CD14-positive monocyte (primary cell): Measurements from ENCODE around the gene EPHA6. TPM values are rescaled to one million over a fixed set of nuclear protein-coding genes. Genes with fewer than 3 reads are reported as not detected.

Source experiments
- DNase-seq, 3 donors: peaks; one replicate each; pipeline ENCODE4 v3.0.0-alpha.2; 2011 to 2022
- H2AFZ ChIP-seq: 2 replicates; pipeline ENCODE4 v1.6.0; 2012; ENCODE audit warnings: mild to moderate bottlenecking, low read depth, low read length, inconsistent platforms; ENCODE audit not compliant: insufficient read depth, poor library complexity, severe bottlenecking
- H3K27ac ChIP-seq, 2 donors: 1 replicate in 1 of 2; 2 replicates in 1 of 2; pipeline ENCODE4 v1.5.1; 2012 to 2013; ENCODE audit warnings: low read length in 2 of 2, control low read depth in 1 of 2, inconsistent platforms in 1 of 2, low read depth in 1 of 2, mild to moderate bottlenecking in 1 of 2
- H3K27me3 ChIP-seq, 2 donors: one replicate each; pipeline versions ENCODE4 v1.6.0 to v1.6.1; 2011 to 2013; ENCODE audit warnings: low read length in 2 of 2; ENCODE audit not compliant: control insufficient read depth in 2 of 2, insufficient read depth in 2 of 2
- H3K36me3 ChIP-seq, 2 donors: replicated peaks in 1 of 2; 1 replicate in 1 of 2; 2 replicates in 1 of 2; pipeline versions ENCODE4 v1.5.1 to v1.6.1; 2012 to 2013; ENCODE audit warnings: low read length in 2 of 2, control low read depth in 1 of 2, inconsistent platforms in 1 of 2, mild to moderate bottlenecking in 1 of 2; ENCODE audit not compliant: insufficient read depth in 2 of 2, control insufficient read depth in 1 of 2
- H3K4me1 ChIP-seq, 2 donors: 1 replicate in 1 of 2; 2 replicates in 1 of 2; pipeline versions ENCODE4 v1.5.1 to v1.6.1; 2012 to 2013; ENCODE audit warnings: low read length in 2 of 2, control low read depth in 1 of 2, inconsistent platforms in 1 of 2, mild to moderate bottlenecking in 1 of 2, moderate library complexity in 1 of 2; ENCODE audit not compliant: insufficient read depth in 2 of 2, control insufficient read depth in 1 of 2
- H3K4me2 ChIP-seq: replicated peaks from 2 replicates; pipeline ENCODE3; 2012; ENCODE audit warnings: low read length, moderate library complexity, mild to moderate bottlenecking; ENCODE audit not compliant: poor library complexity, severe bottlenecking; ENCODE audit errors: extremely low read depth
- H3K4me3 ChIP-seq, 3 experiments: fragments of 200-600 bp in 1 of 3; sonication (generic) in 1 of 3; replicated peaks in 1 of 3; 1 replicate in 2 of 3; 2 replicates in 1 of 3; pipeline ENCODE4 v1.5.1; 2011 to 2013; ENCODE audit warnings: low read length in 3 of 3, mild to moderate bottlenecking in 3 of 3, control low read depth in 2 of 3, low read depth in 2 of 3, inconsistent platforms in 1 of 3, moderate library complexity in 1 of 3
- H3K79me2 ChIP-seq: 2 replicates; pipeline ENCODE4 v1.6.0; 2012; ENCODE audit warnings: mild to moderate bottlenecking, control low read depth, inconsistent platforms, low read length, moderate library complexity; ENCODE audit not compliant: insufficient read depth
- H3K9ac ChIP-seq: 2 replicates; pipeline ENCODE4 v1.6.0; 2017; ENCODE audit warnings: low read length, mild to moderate bottlenecking; ENCODE audit not compliant: insufficient read depth, poor library complexity, severe bottlenecking
- H3K9me3 ChIP-seq, 2 donors: replicated peaks in 1 of 2; 1 replicate in 1 of 2; 2 replicates in 1 of 2; pipeline versions ENCODE4 v1.5.1 to v1.6.1; 2012 to 2013; ENCODE audit warnings: low read length in 2 of 2, control low read depth in 1 of 2; ENCODE audit not compliant: control insufficient read depth in 1 of 2, insufficient read depth in 1 of 2
- H4K20me1 ChIP-seq: 2 replicates; pipeline ENCODE4 v1.6.0; 2012; ENCODE audit warnings: mild to moderate bottlenecking, low read length, control low read depth, moderate library complexity; ENCODE audit not compliant: insufficient read depth
- H3K27ac Mint-ChIP-seq, 7 donors: one replicate each; pipeline ENCODE4 v1.8.0; 2020; ENCODE audit warnings: mild to moderate bottlenecking in 7 of 7, mixed read lengths in 7 of 7, moderate library complexity in 6 of 7, inconsistent platforms in 2 of 7
- H3K27me3 Mint-ChIP-seq, 3 donors: one replicate each; pipeline ENCODE4 v1.8.0; 2021 to 2022; ENCODE audit warnings: low read depth in 3 of 3, mild to moderate bottlenecking in 3 of 3, mixed read lengths in 3 of 3, moderate library complexity in 3 of 3, inconsistent platforms in 1 of 3
- H3K36me3 Mint-ChIP-seq, 2 donors: one replicate each; pipeline ENCODE4 v1.8.0; 2020; ENCODE audit warnings: mixed read lengths in 2 of 2, inconsistent platforms in 1 of 2, mild to moderate bottlenecking in 1 of 2
- H3K4me1 Mint-ChIP-seq: one replicate; pipeline ENCODE4 v1.8.0; 2020; ENCODE audit warnings: mild to moderate bottlenecking, mixed read lengths
- H3K4me3 Mint-ChIP-seq, 2 donors: one replicate each; pipeline ENCODE4 v1.8.0; 2020; ENCODE audit warnings: mild to moderate bottlenecking in 2 of 2, mixed read lengths in 2 of 2, moderate library complexity in 1 of 2
- H3K9me3 Mint-ChIP-seq, 7 donors: one replicate each; pipeline ENCODE4 v1.8.0; 2020 to 2022; ENCODE audit warnings: mixed read lengths in 7 of 7, mild to moderate bottlenecking in 6 of 7, moderate library complexity in 6 of 7, inconsistent platforms in 2 of 7
- WGBS: methylation state at CpG from one replicate; pipeline ENCODE4 v1.1.5; 2013; ENCODE audit warnings: missing lambda C conversion rate; ENCODE audit not compliant: insufficient coverage; 5-methylcytosine and 5-hydroxymethylcytosine counted together
- intact Hi-C, 2 donors: fragments of 100-400 bp; cut with micrococcal nuclease; formaldehyde crosslinking; loops; one replicate each; pipeline versions ENCODE4 v1.15.0 to v1.15.1; 2023
- polyA plus RNA-seq, 3 donors: library from polyadenylated mRNA; depleted of rRNA in 1 of 3; unstranded in 2 of 3; stranded (reverse) in 1 of 3; fragments of 300-500 nt in 2 of 3; fragments of >200 nt in 1 of 3; fragmentation: Illumina TruSeq in 2 of 3; gene quantifications; 1 replicate in 2 of 3; 2 replicates in 1 of 3; pipeline ENCODE4 v1.2.3, GENCODE V29; 2012 to 2021
- TF ChIP-seq, protein P1 (sequence below): fragments of 200-600 bp; IDR thresholded peaks from one replicate; pipeline ENCODE4 v1.8.0; 2022; ENCODE audit warnings: antibody characterized with exemption, mild to moderate bottlenecking

Gene EPHA6
- polyA plus RNA-seq, 3 donors: not detected

GRCh38 chr3:97230486-97230885 lies 416.1 kb downstream of the EPHA6 start:
- no peak overlapping the region for H3K4me3 ChIP-seq
- intact Hi-C loops: no loop called here

DNA sequence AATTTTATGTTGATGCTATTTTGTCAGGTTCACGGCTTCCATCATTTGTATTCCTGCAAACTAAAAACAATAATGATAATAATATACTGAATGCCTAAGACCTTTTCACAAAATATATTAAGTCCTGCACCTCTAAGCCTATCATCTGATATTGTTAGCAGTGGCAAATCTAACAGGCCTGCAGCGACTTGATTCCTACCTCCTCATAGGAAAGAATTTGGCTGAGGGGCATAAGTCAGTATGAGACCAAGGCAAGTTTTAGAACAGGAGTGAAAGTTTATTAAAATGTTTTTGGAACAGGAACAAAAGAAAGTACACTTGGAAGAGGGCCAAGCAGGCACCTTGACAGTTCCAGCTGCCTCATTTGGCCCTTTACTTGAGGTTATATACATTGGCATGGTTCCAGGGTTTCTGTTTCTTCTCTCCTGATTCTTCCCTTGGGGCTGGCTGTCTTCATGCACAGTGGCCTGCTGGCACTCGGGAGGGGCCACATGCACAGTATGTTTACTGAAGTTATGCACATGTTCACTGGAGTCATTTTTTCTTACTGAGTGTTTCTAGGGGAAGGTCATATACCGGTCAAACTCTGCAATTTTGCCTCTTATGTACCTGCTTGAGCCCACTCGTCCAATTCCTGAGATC lies 418.1 kb downstream of the EPHA6 start:
- Mint-ChIP-seq H3K36me3 (no peaks in the 10 kb centered on the region), H3K4me1 (no peaks in the 10 kb centered on the region), H3K27me3 (peaks cover 0 to 2% (median 0%) of the 10 kb centered on the region in 3 donors), H3K27ac (no peak overlapping the region), H3K4me3 (no peak overlapping the region), H3K9me3 (peaks cover 0 to 10% (median 4%) of the 10 kb centered on the region in 7 donors)
- no peaks in the 10 kb centered on the region for H3K36me3 ChIP-seq
- no peak overlapping the region for H3K4me3 ChIP-seq
- no peaks in the 10 kb centered on the region for H3K79me2 ChIP-seq
- H4K20me1 ChIP-seq: no peaks in the 10 kb centered on the region
- WGBS: 100% methylated on average over 1 of the region's 5 CpGs
- H3K9ac ChIP-seq: no peak overlapping the region
- H3K4me1 ChIP-seq: no peaks in the 10 kb centered on the region
- H3K27me3 ChIP-seq: no peaks in the 10 kb centered on the region
- no peak overlapping the region for H2AFZ ChIP-seq
- H3K4me2 ChIP-seq: no peak overlapping the region
- peaks cover 1 to 7% of the 10 kb centered on the region in 2 donors for H3K9me3 ChIP-seq
- DNase-seq: no peak
- H3K27ac ChIP-seq: no peak overlapping the region
- intact Hi-C loops: no loop called here
- TF ChIP-seq, protein P1, sequence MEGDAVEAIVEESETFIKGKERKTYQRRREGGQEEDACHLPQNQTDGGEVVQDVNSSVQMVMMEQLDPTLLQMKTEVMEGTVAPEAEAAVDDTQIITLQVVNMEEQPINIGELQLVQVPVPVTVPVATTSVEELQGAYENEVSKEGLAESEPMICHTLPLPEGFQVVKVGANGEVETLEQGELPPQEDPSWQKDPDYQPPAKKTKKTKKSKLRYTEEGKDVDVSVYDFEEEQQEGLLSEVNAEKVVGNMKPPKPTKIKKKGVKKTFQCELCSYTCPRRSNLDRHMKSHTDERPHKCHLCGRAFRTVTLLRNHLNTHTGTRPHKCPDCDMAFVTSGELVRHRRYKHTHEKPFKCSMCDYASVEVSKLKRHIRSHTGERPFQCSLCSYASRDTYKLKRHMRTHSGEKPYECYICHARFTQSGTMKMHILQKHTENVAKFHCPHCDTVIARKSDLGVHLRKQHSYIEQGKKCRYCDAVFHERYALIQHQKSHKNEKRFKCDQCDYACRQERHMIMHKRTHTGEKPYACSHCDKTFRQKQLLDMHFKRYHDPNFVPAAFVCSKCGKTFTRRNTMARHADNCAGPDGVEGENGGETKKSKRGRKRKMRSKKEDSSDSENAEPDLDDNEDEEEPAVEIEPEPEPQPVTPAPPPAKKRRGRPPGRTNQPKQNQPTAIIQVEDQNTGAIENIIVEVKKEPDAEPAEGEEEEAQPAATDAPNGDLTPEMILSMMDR: no peak

More at GRCh38 chr3:97230486-97230885, 416.1 kb downstream of the EPHA6 start:
- H3K79me2 ChIP-seq: no peaks in the 10 kb centered on the region
- H3K27ac ChIP-seq: no peak overlapping the region
- Mint-ChIP-seq H3K9me3 (peaks cover 1 to 12% (median 3%) of the 10 kb centered on the region in 7 donors), H3K4me3 (no peak overlapping the region), H3K27ac (no peak overlapping the region), H3K4me1 (no peaks in the 10 kb centered on the region), H3K27me3 (peaks cover 0 to 2% (median 0%) of the 10 kb centered on the region in 3 donors), H3K36me3 (no peaks in the 10 kb centered on the region)
- H3K4me1 ChIP-seq: no peaks in the 10 kb centered on the region
- TF ChIP-seq, protein P1: no peak
- no peak overlapping the region for H2AFZ ChIP-seq
- DNase-seq: no peak
- H3K4me2 ChIP-seq: no peak overlapping the region
- H3K27me3 ChIP-seq: no peaks in the 10 kb centered on the region
- H3K9me3 ChIP-seq: peaks cover 4 to 7% of the 10 kb centered on the region in 2 donors
- H3K9ac ChIP-seq: no peak overlapping the region
- no peaks in the 10 kb centered on the region for H4K20me1 ChIP-seq
- H3K36me3 ChIP-seq: no peaks in the 10 kb centered on the region
- WGBS: 82% methylated on average over 2 of the region's 3 CpGs
